GM21737 (cell line): ENCODE measurements around the gene SYT8.
"Not testable (repeated sequence)": the region's sequence is repeated elsewhere in the genome, so short reads cannot be mapped to it uniquely, and the experiment has no call there.

Experiments used
- ATAC-seq: cut with Tn5 transposase; IDR thresholded peaks from one replicate; pipeline ENCODE4 v1.9.1; 2021; ENCODE audit warnings: mild to moderate bottlenecking, moderate library complexity; ENCODE audit not compliant: unreplicated experiment

Gene SYT8

GRCh38 chr11:1834779-1835670, at the start of gene SYT8:
Gene SYT8 (plus strand): TSS chr11:1834990. CDS start chr11:1835106, 116 bp downstream.
- no peak for ATAC-seq

- no peak for ATAC-seq
These were observed 48.9 kb upstream of the SYT8 start for GRCh38 chr11:1785749-1786413.

- no peak for ATAC-seq
These were observed 48.3 kb upstream of the SYT8 start for GRCh38 chr11:1786466-1786865.

- ATAC-seq = no peak
These were observed 42.9 kb upstream of the SYT8 start for GRCh38 chr11:1791912-1792311.

- ATAC-seq = no peak
These were observed 42.3 kb upstream of the SYT8 start for GRCh38 chr11:1792461-1792860.

- ATAC-seq = no peak
These were observed 41.7 kb upstream of the SYT8 start for GRCh38 chr11:1793081-1793480.

GRCh38 chr11:1796413-1797011, 38.3 kb upstream of the SYT8 start:
- ATAC-seq = no peak

GRCh38 chr11:1797391-1798125, 37.2 kb upstream of the SYT8 start:
- no peak for ATAC-seq

- ATAC-seq = no peak
These were observed 31.5 kb upstream of the SYT8 start for GRCh38 chr11:1803246-1803645.

GRCh38 chr11:1803835-1804519, 30.8 kb upstream of the SYT8 start:
- ATAC-seq = not testable (repeated sequence)

- ATAC-seq = no peak
These were observed 29.3 kb upstream of the SYT8 start for GRCh38 chr11:1805525-1805924.

- no peak for ATAC-seq
These were observed 27.4 kb upstream of the SYT8 start for GRCh38 chr11:1807264-1807995.

- no peak for ATAC-seq
These were observed 24.0 kb upstream of the SYT8 start for GRCh38 chr11:1810761-1811160.

- no peak for ATAC-seq
These were observed 22.5 kb upstream of the SYT8 start for GRCh38 chr11:1812274-1812673.

GRCh38 chr11:1812801-1813200, 22.0 kb upstream of the SYT8 start:
- ATAC-seq = no peak

GRCh38 chr11:1813356-1813755, 21.4 kb upstream of the SYT8 start:
- not testable (repeated sequence) for ATAC-seq

- no peak for ATAC-seq
These were observed 20.1 kb upstream of the SYT8 start for GRCh38 chr11:1814691-1815090.

GRCh38 chr11:1815311-1815710, 19.5 kb upstream of the SYT8 start:
- no peak for ATAC-seq

GRCh38 chr11:1815751-1816150, 19.0 kb upstream of the SYT8 start:
- ATAC-seq = no peak

- no peak for ATAC-seq
These were observed 17.8 kb upstream of the SYT8 start for GRCh38 chr11:1817000-1817399.
